HG02623 (cell line): ENCODE data around the gene COBLL1.
"Not testable (repeated sequence)": the region's sequence is repeated elsewhere in the genome, so short reads cannot be mapped to it uniquely, and the experiment has no call there.

Source experiments
- ATAC-seq: cut with Tn5 transposase; IDR thresholded peaks from one replicate; pipeline ENCODE4 v1.9.1; 2021; ENCODE audit warnings: moderate library complexity; ENCODE audit not compliant: unreplicated experiment

The COBLL1 gene

GRCh38 chr2:164719996-164720941 lies 121.4 kb downstream of the COBLL1 start:
- no peak for ATAC-seq

- ATAC-seq: no peak
These were observed 124.4 kb downstream of the COBLL1 start for GRCh38 chr2:164717000-164717803.

GRCh38 chr2:164714471-164714870 lies 127.2 kb downstream of the COBLL1 start:
- no peak for ATAC-seq

GRCh38 chr2:164711766-164712138 lies 129.9 kb downstream of the COBLL1 start:
- ATAC-seq: no peak

- ATAC-seq: no peak
These were observed 130.5 kb downstream of the COBLL1 start for GRCh38 chr2:164710837-164711765.

- ATAC-seq: not testable (repeated sequence)
These were observed 131.3 kb downstream of the COBLL1 start for GRCh38 chr2:164710252-164710836.

- no peak for ATAC-seq
These were observed 135.1 kb downstream of the COBLL1 start for GRCh38 chr2:164706522-164706921.

GRCh38 chr2:164705412-164706167 lies 136.0 kb downstream of the COBLL1 start:
- no peak for ATAC-seq

GRCh38 chr2:164703915-164704706 lies 137.5 kb downstream of the COBLL1 start:
- ATAC-seq: no peak

- no peak for ATAC-seq
These were observed 140.1 kb downstream of the COBLL1 start for GRCh38 chr2:164701565-164701964.

- no peak for ATAC-seq
These were observed 141.2 kb downstream of the COBLL1 start for GRCh38 chr2:164700390-164700789.

GRCh38 chr2:164697688-164698461 lies 143.7 kb downstream of the COBLL1 start:
- ATAC-seq: peak; percentile 52

GRCh38 chr2:164696634-164697033 lies 145.0 kb downstream of the COBLL1 start:
- no peak for ATAC-seq

GRCh38 chr2:164694275-164694695 lies 147.3 kb downstream of the COBLL1 start:
- no peak for ATAC-seq

GRCh38 chr2:164693834-164694233 lies 147.8 kb downstream of the COBLL1 start:
- ATAC-seq: no peak

GRCh38 chr2:164693390-164693789 lies 148.2 kb downstream of the COBLL1 start:
- ATAC-seq: no peak

- ATAC-seq: no peak
These were observed 148.7 kb downstream of the COBLL1 start for GRCh38 chr2:164692958-164693357.

GRCh38 chr2:164692114-164692513 lies 149.5 kb downstream of the COBLL1 start:
- ATAC-seq: no peak
